ENCODE measurements around the gene PTTG1IP.

Gene PTTG1IP

GRCh38 chr21:44895859-44896258 lies 22.4 kb upstream of the PTTG1IP start:
- DNase-seq (ENCODE audit: low spot score), result no peak

GRCh38 chr21:44894687-44895302 lies 21.3 kb upstream of the PTTG1IP start:
- no peak for DNase-seq (ENCODE audit: low spot score)

GRCh38 chr21:44893948-44894656 lies 20.6 kb upstream of the PTTG1IP start:
- DNase-seq (ENCODE audit: low spot score), result no peak

GRCh38 chr21:44893278-44893556 lies 19.7 kb upstream of the PTTG1IP start:
- DNase-seq (ENCODE audit: low spot score), result no peak

GRCh38 chr21:44892536-44893277 lies 19.2 kb upstream of the PTTG1IP start:
- DNase-seq (ENCODE audit: low spot score), result peak; percentile 53

- no peak for DNase-seq (ENCODE audit: low spot score)
These were observed 18.6 kb upstream of the PTTG1IP start for GRCh38 chr21:44892095-44892494.

GRCh38 chr21:44891631-44892031 lies 18.1 kb upstream of the PTTG1IP start:
- DNase-seq (ENCODE audit: low spot score), result no peak

- DNase-seq (ENCODE audit: low spot score), result no peak
These were observed 17.6 kb upstream of the PTTG1IP start for GRCh38 chr21:44890961-44891541.

- no peak for DNase-seq (ENCODE audit: low spot score)
These were observed 16.9 kb upstream of the PTTG1IP start for GRCh38 chr21:44890338-44890931.

GRCh38 chr21:44889625-44890337 lies 16.3 kb upstream of the PTTG1IP start:
- DNase-seq (ENCODE audit: low spot score), result no peak

GRCh38 chr21:44888581-44889550 lies 15.4 kb upstream of the PTTG1IP start:
- DNase-seq (ENCODE audit: low spot score), result no peak

- DNase-seq (ENCODE audit: low spot score), result no peak
These were observed 14.5 kb upstream of the PTTG1IP start for GRCh38 chr21:44887807-44888580.

- DNase-seq (ENCODE audit: low spot score), result no peak
These were observed 13.8 kb upstream of the PTTG1IP start for GRCh38 chr21:44887126-44887806.

- DNase-seq (ENCODE audit: low spot score), result no peak
These were observed 12.9 kb upstream of the PTTG1IP start for GRCh38 chr21:44886113-44887075.

GRCh38 chr21:44885615-44886014 lies 12.1 kb upstream of the PTTG1IP start:
- no peak for DNase-seq (ENCODE audit: low spot score)

GRCh38 chr21:44884097-44884496 lies 10.6 kb upstream of the PTTG1IP start:
- no peak for DNase-seq (ENCODE audit: low spot score)

GRCh38 chr21:44883250-44883649 lies 9.8 kb upstream of the PTTG1IP start:
- DNase-seq (ENCODE audit: low spot score), result no peak

GRCh38 chr21:44881198-44881872 lies 7.8 kb upstream of the PTTG1IP start:
- no peak for DNase-seq (ENCODE audit: low spot score)

Data from cerebellar cortex (tissue), 1 donor.